Stimulated activated CD4-positive, alpha-beta T cell treated with anti-CD3 and anti-CD28 coated beads, Interleukin-4, amount 100 ng/mL, for 4 hours (primary cell): Measurements from ENCODE around the gene DLX2.
"Not testable (repeated sequence)": the region's sequence is repeated elsewhere in the genome, so short reads cannot be mapped to it uniquely, and the experiment has no call there.

Source experiments
- DNase-seq, 2 experiments: peaks; one replicate each; pipeline ENCODE4 v3.0.0-alpha.2; 2020

DLX2 gene

GRCh38 chr2:172102391-172103359, at the start of gene DLX2:
Gene DLX2 (minus strand): TSS chr2:172102900. CDS start chr2:172102538, 362 bp downstream.
- DNase-seq: peak; percentile 56 to 63

- no peak for DNase-seq
Observed at GRCh38 chr2:172147944-172148650, 45.4 kb upstream of the DLX2 start.

GRCh38 chr2:172143817-172144216, 41.1 kb upstream of the DLX2 start:
- no peak for DNase-seq

GRCh38 chr2:172138727-172139126, 36.0 kb upstream of the DLX2 start:
- not testable (repeated sequence) for DNase-seq

- no peak for DNase-seq
Observed at GRCh38 chr2:172137943-172138342, 35.2 kb upstream of the DLX2 start.

GRCh38 chr2:172137109-172137508, 34.4 kb upstream of the DLX2 start:
- DNase-seq: no peak

GRCh38 chr2:172135446-172135845, 32.7 kb upstream of the DLX2 start:
- no peak for DNase-seq

- no peak for DNase-seq
Observed at GRCh38 chr2:172134270-172134669, 31.6 kb upstream of the DLX2 start.

- DNase-seq: no peak
Observed at GRCh38 chr2:172131713-172132555, 29.2 kb upstream of the DLX2 start.

GRCh38 chr2:172129404-172129803, 26.7 kb upstream of the DLX2 start:
- DNase-seq: no peak

- DNase-seq: no peak
Observed at GRCh38 chr2:172128484-172128883, 25.8 kb upstream of the DLX2 start.

GRCh38 chr2:172120118-172120517, 17.4 kb upstream of the DLX2 start:
- DNase-seq: no peak

GRCh38 chr2:172119089-172119488, 16.4 kb upstream of the DLX2 start:
- no peak for DNase-seq

- no peak for DNase-seq
Observed at GRCh38 chr2:172116107-172116506, 13.4 kb upstream of the DLX2 start.

GRCh38 chr2:172114579-172114978, 11.9 kb upstream of the DLX2 start:
- no peak for DNase-seq

- not testable (repeated sequence) for DNase-seq
Observed at GRCh38 chr2:172114176-172114575, 11.5 kb upstream of the DLX2 start.

GRCh38 chr2:172113617-172114016, 10.9 kb upstream of the DLX2 start:
- DNase-seq: no peak

GRCh38 chr2:172109988-172110811, 7.5 kb upstream of the DLX2 start:
- DNase-seq: no peak

GRCh38 chr2:172109256-172109987, 6.7 kb upstream of the DLX2 start:
- no peak for DNase-seq

GRCh38 chr2:172108587-172108930, 5.9 kb upstream of the DLX2 start:
- DNase-seq: no peak
